KG1 (cell line): ENCODE measurements around the gene LRRIQ4.

Source experiments
- DNase-seq: peaks from one replicate; lab custom pipeline; 2025; lab: John Stamatoyannopoulos, UW

The LRRIQ4 gene

DNA sequence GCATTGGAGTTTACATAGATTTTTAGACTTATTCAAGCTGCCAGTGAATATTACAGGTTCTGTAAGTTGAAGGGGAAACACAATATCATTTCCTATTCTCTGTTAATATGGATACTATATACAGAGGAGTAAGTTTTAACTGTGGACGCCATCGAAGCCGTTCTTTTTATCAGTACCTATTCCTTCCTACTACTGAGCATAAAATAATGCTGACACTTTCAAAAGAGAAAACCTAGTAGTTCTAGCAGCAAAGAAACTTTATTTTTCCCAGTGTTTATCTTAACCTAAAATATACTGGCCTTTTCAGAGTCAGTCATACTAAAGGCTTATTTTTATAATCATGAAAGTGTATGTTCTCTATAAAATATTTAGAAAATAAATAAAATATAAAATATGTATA lies 42.8 kb downstream of the LRRIQ4 start:
- DNase-seq: no peak

DNA sequence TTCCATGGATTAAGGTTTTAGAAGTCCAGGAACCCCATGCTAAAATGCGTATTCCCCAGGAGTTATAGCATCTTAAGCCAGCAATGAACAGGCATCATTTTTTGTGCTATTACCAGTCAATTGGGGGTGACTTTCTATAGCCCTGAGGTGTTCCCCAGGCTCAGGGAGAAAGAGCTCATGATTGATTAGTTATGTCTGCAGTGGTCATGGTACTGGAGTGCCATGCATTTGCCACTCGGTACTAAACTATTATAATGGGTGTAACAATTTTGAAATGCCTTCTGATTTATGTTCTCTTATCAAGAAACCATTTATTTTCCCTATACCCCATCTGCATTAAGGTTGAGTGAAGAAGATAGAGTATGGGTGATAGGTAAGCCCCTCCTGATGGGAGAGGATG lies 45.1 kb downstream of the LRRIQ4 start:
- no peak for DNase-seq

GRCh38 chr3:169861871-169862270 lies 49.2 kb downstream of the LRRIQ4 start:
- no peak for DNase-seq

DNA sequence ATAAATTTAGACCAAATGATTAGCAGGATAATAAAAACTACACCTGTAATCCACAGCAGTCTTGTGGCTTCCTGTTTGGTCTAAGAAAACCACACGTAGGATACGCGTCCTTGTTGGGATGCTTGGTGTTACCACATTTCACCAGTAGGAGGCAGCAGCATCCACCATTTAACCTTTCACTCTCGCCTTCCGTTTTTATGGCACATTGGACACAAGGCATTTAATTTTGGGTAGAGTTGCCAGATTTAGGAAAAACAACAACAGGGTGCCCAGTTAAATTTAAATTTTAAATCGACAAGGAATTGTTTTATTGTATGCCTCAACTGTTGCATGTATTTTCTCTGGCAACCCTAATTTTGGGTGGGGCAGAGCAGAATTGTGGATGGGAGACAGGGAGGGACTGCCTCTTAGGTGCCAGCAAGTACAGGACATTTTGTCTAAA lies 50.8 kb downstream of the LRRIQ4 start:
- peak; percentile 63 for DNase-seq

DNA sequence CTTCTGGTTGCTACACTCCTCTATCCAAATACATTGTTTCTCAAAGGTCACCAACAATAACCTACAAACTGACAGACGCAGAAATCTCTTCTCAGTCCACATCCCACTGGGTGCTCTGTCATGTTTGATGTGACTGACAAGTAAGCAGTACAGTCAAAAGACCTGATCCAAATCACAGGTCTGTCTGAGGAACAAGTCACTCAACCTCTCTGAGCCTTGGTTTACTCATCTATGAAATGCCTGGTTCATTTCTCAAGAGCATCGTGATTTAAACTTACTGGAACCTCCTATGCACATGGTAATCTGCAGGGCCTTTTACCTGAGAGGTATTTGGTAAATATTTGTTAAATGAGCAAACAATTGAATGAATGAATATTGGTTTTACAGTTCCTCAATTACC lies 51.6 kb downstream of the LRRIQ4 start:
- DNase-seq: no peak

DNA sequence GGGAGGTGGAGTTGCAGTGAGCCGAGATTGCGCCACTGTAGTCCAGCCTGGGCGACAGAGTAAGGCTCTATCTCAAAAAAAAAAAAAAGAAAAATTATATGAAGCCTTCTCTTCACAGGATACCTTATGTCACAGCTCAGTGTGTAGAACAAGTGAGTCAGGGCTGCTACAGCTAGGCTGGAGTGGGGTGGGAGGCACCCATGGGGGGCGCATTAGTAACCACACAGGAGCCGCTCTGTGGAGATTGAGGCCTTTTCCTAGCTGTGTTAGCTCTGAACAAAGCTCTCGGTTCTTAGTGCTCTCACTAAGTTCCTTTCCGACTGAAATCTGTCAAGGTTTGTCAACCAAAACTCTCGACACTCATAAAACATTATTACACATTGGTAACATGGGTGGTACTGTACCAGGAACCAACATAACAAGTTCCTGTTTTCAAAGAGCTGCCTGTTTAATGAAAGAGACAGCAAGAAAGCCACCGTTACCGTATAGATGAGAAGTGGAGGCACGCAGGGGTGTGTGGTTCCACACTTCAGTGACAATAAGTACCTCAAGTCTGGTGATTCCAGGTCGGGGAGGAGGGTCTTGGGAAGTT lies 52.6 kb downstream of the LRRIQ4 start:
- peak; percentile 30 for DNase-seq

- DNase-seq: no peak
Measured at GRCh38 chr3:169867584-169868210, 55.0 kb downstream of the LRRIQ4 start.

DNA sequence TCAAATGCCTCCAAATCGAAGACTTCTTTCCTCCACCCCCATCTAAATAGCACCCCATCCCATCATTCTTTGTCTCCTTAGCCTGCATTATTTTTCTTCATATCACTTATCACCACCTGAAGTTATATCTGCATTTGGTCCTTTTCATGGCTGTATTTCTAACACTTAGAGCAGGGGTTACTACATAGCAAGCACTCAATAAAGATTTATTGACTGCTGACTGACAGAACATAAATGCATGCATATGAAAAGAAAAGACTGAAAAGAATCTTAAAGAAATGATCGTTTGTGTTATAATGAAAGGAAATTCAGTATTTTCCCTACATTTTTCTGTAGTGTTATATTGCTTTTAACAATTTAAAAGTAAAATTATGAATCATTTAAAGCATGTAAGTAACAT lies 55.7 kb downstream of the LRRIQ4 start:
- no peak for DNase-seq

- DNase-seq: no peak
Measured at GRCh38 chr3:169869484-169870220, 57.0 kb downstream of the LRRIQ4 start, which contains the start of gene LRRC31. Gene LRRC31 (minus strand): TSS chr3:169869935. CDS start chr3:169869807, 128 bp downstream.

GRCh38 chr3:169871129-169871886 lies 58.6 kb downstream of the LRRIQ4 start:
- DNase-seq: no peak

- DNase-seq: no peak
Measured at GRCh38 chr3:169879013-169879557, 66.4 kb downstream of the LRRIQ4 start.

GRCh38 chr3:169879845-169880575 lies 67.3 kb downstream of the LRRIQ4 start:
- no peak for DNase-seq

DNA sequence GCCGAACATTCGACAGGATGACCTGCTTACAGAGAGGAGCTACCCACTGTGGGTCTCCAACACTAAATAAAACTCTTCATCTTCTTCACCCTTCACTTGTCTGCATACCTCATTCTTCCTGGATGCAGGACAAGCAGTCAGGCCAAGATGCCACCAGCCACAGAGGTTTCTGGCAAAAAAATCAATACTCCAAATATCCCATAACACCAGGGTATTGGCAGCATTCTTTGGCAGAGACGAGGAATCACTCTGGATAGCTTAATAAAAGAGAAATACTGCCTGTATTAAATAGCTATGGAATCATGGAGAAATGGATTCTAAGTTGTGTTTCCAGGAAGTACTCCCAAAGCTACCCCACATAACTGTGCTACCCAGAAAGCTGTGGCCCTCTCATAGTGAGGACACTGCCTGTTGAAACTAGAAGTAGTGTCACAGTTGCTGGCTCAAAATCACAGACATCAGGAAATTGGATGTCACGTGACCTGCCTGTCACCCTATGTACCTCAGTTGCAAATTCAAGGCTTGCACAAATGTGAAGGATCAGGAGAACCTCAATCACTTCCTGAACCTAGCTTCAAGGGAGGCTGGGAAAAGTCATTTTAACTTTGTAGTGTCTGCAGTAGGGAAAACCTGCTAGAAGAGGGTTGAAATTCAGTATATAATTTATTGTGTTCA lies 68.0 kb downstream of the LRRIQ4 start:
- no peak for DNase-seq

- no peak for DNase-seq
Measured at GRCh38 chr3:169886671-169887070, 74.0 kb downstream of the LRRIQ4 start.
